ENCODE results near the gene GVQW3.

GVQW3 gene

GRCh38 chr11:76339221-76339620, 41.9 kb upstream of the GVQW3 start:
- H3K4me3 ChIP-seq (ENCODE audit: low read depth, low read length): no peak overlapping the region
- TF ChIP-seq CTCF (IDR thresholded peaks at IDR 0.05; ENCODE audit: borderline replicate concordance, insufficient read depth, low read depth, low read length): no peak

- no peak for TF ChIP-seq CTCF (IDR thresholded peaks at IDR 0.05; ENCODE audit: borderline replicate concordance, insufficient read depth, low read depth, low read length)
- H3K4me3 ChIP-seq (ENCODE audit: low read depth, low read length): no peak overlapping the region
These were observed 33.7 kb upstream of the GVQW3 start for GRCh38 chr11:76347466-76347865.

- no peak overlapping the region for H3K4me3 ChIP-seq (ENCODE audit: low read depth, low read length)
- TF ChIP-seq CTCF (IDR thresholded peaks at IDR 0.05; ENCODE audit: borderline replicate concordance, insufficient read depth, low read depth, low read length): no peak
These were observed 32.8 kb upstream of the GVQW3 start for GRCh38 chr11:76348348-76348747.

GRCh38 chr11:76355172-76355571, 26.0 kb upstream of the GVQW3 start:
- no peak for TF ChIP-seq CTCF (IDR thresholded peaks at IDR 0.05; ENCODE audit: borderline replicate concordance, insufficient read depth, low read depth, low read length)
- H3K4me3 ChIP-seq (ENCODE audit: low read depth, low read length): no peak overlapping the region

GRCh38 chr11:76361374-76361773, 19.7 kb upstream of the GVQW3 start:
- no peak overlapping the region for H3K4me3 ChIP-seq (ENCODE audit: low read depth, low read length)
- TF ChIP-seq CTCF (IDR thresholded peaks at IDR 0.05; ENCODE audit: borderline replicate concordance, insufficient read depth, low read depth, low read length): no peak

GRCh38 chr11:76361776-76362175, 19.3 kb upstream of the GVQW3 start:
- no peak for TF ChIP-seq CTCF (IDR thresholded peaks at IDR 0.05; ENCODE audit: borderline replicate concordance, insufficient read depth, low read depth, low read length)
- no peak overlapping the region for H3K4me3 ChIP-seq (ENCODE audit: low read depth, low read length)

GRCh38 chr11:76362716-76363115, 18.4 kb upstream of the GVQW3 start:
- no peak overlapping the region for H3K4me3 ChIP-seq (ENCODE audit: low read depth, low read length)
- no peak for TF ChIP-seq CTCF (IDR thresholded peaks at IDR 0.05; ENCODE audit: borderline replicate concordance, insufficient read depth, low read depth, low read length)
